DND-41 (cell line): ENCODE results near the gene FOXD4L1.
"Not testable (repeated sequence)": the region's sequence is repeated elsewhere in the genome, so short reads cannot be mapped to it uniquely, and the experiment has no call there.

Experiments
- ATAC-seq: fragments of 200-7000 bp; cut with Tn5 transposase; 3 replicates; pipeline ENCODE4 v1.9.1; 2021; ENCODE audit warnings: low read depth; ENCODE audit not compliant: insufficient read depth
- DNase-seq: peaks from one replicate; pipeline ENCODE4 v3.0.0-alpha.2; 2020
- H2AFZ ChIP-seq: 2 replicates; pipeline ENCODE4 v1.6.0; 2012; ENCODE audit warnings: low read depth, low read length
- H3K27ac ChIP-seq: 2 replicates; pipeline ENCODE4 v1.5.1; 2012; ENCODE audit warnings: low read length, inconsistent platforms
- H3K27me3 ChIP-seq: fragments of 200-600 bp; sonication (generic); 2 replicates; pipeline ENCODE4 v1.6.0; 2012; ENCODE audit warnings: low read length, mild to moderate bottlenecking, inconsistent platforms; ENCODE audit not compliant: insufficient read depth, poor library complexity
- H3K36me3 ChIP-seq: 2 replicates; pipeline ENCODE4 v1.5.1; 2012; ENCODE audit warnings: low read length, inconsistent platforms; ENCODE audit not compliant: insufficient read depth
- H3K4me1 ChIP-seq: 2 replicates; pipeline ENCODE4 v1.5.1; 2012; ENCODE audit warnings: mild to moderate bottlenecking, low read length; ENCODE audit not compliant: insufficient read depth
- H3K4me2 ChIP-seq: 2 replicates; pipeline ENCODE4 v1.6.0; 2012; ENCODE audit warnings: mild to moderate bottlenecking, moderate library complexity, low read length, inconsistent platforms; ENCODE audit not compliant: insufficient read depth
- H3K4me3 ChIP-seq, 2 experiments: fragments of 200-600 bp in 1 of 2; shearing (Covaris generic) in 1 of 2; 2 replicates each; pipeline ENCODE4 v1.5.1; 2012 to 2016; ENCODE audit warnings: inconsistent platforms in 2 of 2, low read length in 2 of 2, mild to moderate bottlenecking in 2 of 2, low read depth in 1 of 2, moderate library complexity in 1 of 2
- H3K79me2 ChIP-seq: 2 replicates; pipeline ENCODE4 v1.6.0; 2012; ENCODE audit warnings: low read length, inconsistent platforms; ENCODE audit not compliant: insufficient read depth
- H3K9ac ChIP-seq: 2 replicates; pipeline ENCODE4 v1.6.0; 2012; ENCODE audit warnings: low read depth, mild to moderate bottlenecking, inconsistent platforms, low read length, moderate library complexity
- H3K9me3 ChIP-seq: 2 replicates; pipeline ENCODE4 v1.5.1; 2012; ENCODE audit warnings: low read length, moderate library complexity, mild to moderate bottlenecking, inconsistent platforms; ENCODE audit not compliant: insufficient read depth, severe bottlenecking
- H4K20me1 ChIP-seq: 2 replicates; pipeline ENCODE4 v1.6.0; 2012; ENCODE audit warnings: low read length; ENCODE audit not compliant: insufficient read depth

Gene FOXD4L1

GRCh38 chr2:113515457-113515856 is 17.0 kb downstream of the FOXD4L1 start:
- not testable (repeated sequence) for H2AFZ ChIP-seq, H4K20me1 ChIP-seq, ATAC-seq, H3K27ac ChIP-seq, H3K36me3 ChIP-seq, H3K9ac ChIP-seq, H3K27me3 ChIP-seq, H3K79me2 ChIP-seq, H3K4me2 ChIP-seq, DNase-seq, H3K4me3 ChIP-seq, H3K9me3 ChIP-seq, H3K4me1 ChIP-seq

- not testable (repeated sequence) for ATAC-seq, H3K79me2 ChIP-seq, H3K27ac ChIP-seq, H3K36me3 ChIP-seq, H4K20me1 ChIP-seq, H3K4me2 ChIP-seq, H2AFZ ChIP-seq, H3K4me1 ChIP-seq, DNase-seq, H3K9me3 ChIP-seq, H3K9ac ChIP-seq, H3K27me3 ChIP-seq, H3K4me3 ChIP-seq
Measured at GRCh38 chr2:113515995-113516394, 17.5 kb downstream of the FOXD4L1 start.

DNA sequence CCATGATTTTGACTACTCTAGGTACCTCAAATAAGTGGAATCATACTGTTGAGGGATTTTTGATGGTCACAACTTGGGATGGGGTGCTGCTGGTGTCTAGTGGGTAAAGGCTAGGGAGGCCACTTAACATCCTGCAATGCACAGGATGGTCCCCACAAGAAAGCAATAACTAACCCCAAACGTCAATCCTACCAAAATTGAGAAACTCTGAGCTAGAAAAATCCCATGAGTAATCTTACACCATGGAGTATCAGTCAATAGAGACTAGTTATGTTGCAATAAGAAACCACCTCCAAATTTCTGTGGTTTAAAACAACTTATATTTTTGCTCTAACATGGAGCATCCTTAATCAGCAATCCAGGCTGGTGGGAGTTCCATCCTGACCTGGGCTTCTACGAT is 18.6 kb downstream of the FOXD4L1 start:
- H3K27me3 ChIP-seq, DNase-seq, H3K4me2 ChIP-seq, H3K4me1 ChIP-seq, H3K79me2 ChIP-seq, H2AFZ ChIP-seq, H3K9ac ChIP-seq, H3K4me3 ChIP-seq, H4K20me1 ChIP-seq, H3K36me3 ChIP-seq, H3K9me3 ChIP-seq, H3K27ac ChIP-seq, ATAC-seq: not testable (repeated sequence)

GRCh38 chr2:113520837-113521236 is 22.4 kb downstream of the FOXD4L1 start:
- H3K4me1 ChIP-seq, H3K27ac ChIP-seq, H3K9me3 ChIP-seq: not testable (repeated sequence)

GRCh38 chr2:113521492-113521891 is 23.0 kb downstream of the FOXD4L1 start:
- not testable (repeated sequence) for H2AFZ ChIP-seq, H3K27ac ChIP-seq

More at GRCh38 chr2:113520837-113521236, 22.4 kb downstream of the FOXD4L1 start:
- not testable (repeated sequence) for H3K4me3 ChIP-seq, H3K9ac ChIP-seq, H3K36me3 ChIP-seq, H3K79me2 ChIP-seq, H3K4me2 ChIP-seq, H2AFZ ChIP-seq, H3K27me3 ChIP-seq, DNase-seq, H4K20me1 ChIP-seq
- peak; percentile 55 for ATAC-seq

DNA sequence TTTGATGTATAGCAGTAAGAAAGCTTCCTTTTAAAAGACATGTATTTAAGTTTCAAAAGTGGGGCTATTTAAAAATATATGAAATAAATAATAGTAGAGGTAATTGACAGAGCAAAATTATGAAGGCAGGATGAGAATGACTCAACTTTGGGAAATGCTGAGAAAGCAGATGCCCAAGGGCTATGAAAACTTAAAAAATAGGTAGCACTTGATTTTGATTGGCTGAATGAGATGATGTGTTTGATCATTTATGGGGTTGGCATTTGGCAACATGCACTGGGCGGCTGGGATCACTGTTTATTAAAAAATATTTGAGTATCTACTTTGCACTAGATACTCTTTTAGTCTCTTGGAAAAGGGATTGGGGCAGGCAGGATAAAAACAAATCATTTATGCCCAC is 26.5 kb downstream of the FOXD4L1 start:
- not testable (repeated sequence) for H3K9me3 ChIP-seq, DNase-seq, H3K4me3 ChIP-seq, H3K9ac ChIP-seq, ATAC-seq, H3K36me3 ChIP-seq, H3K27ac ChIP-seq, H4K20me1 ChIP-seq, H3K4me1 ChIP-seq, H2AFZ ChIP-seq, H3K4me2 ChIP-seq, H3K27me3 ChIP-seq, H3K79me2 ChIP-seq

More at GRCh38 chr2:113521492-113521891, 23.0 kb downstream of the FOXD4L1 start:
- H3K4me2 ChIP-seq, H3K79me2 ChIP-seq, H3K9ac ChIP-seq, ATAC-seq, H3K4me3 ChIP-seq, DNase-seq, H3K4me1 ChIP-seq, H3K36me3 ChIP-seq, H3K27me3 ChIP-seq, H4K20me1 ChIP-seq, H3K9me3 ChIP-seq: not testable (repeated sequence)

- H2AFZ ChIP-seq, H3K4me3 ChIP-seq, H3K79me2 ChIP-seq, H3K4me1 ChIP-seq, H3K27ac ChIP-seq, H3K4me2 ChIP-seq, H3K27me3 ChIP-seq, H3K36me3 ChIP-seq, H3K9me3 ChIP-seq, H4K20me1 ChIP-seq, H3K9ac ChIP-seq: not testable (repeated sequence)
- ATAC-seq (peak; percentile 93), DNase-seq (peak; percentile 9)
Measured at GRCh38 chr2:113527350-113528045, 29.0 kb downstream of the FOXD4L1 start.

DNA sequence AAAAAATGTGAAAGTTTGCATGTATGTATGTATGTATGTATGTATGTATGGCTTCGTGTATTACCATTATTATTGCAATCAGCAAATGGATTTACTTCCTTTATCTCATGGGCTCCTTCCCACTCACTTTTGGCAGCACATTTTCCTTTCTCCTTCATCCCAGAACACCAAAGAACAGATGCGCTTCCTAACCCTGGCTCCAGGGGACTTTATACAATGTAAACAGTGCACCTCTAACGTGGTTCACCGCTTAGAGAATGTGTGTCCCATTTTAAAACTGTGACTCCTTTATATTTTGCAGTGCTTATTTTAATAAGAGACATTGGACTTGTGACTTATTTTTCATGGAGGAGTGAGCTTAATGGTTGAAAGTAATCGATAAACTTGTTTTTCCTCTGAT is 29.7 kb downstream of the FOXD4L1 start:
- DNase-seq, H2AFZ ChIP-seq, H3K36me3 ChIP-seq, ATAC-seq, H3K4me2 ChIP-seq, H3K27ac ChIP-seq, H3K9me3 ChIP-seq, H3K9ac ChIP-seq, H4K20me1 ChIP-seq, H3K4me1 ChIP-seq, H3K79me2 ChIP-seq, H3K27me3 ChIP-seq, H3K4me3 ChIP-seq: not testable (repeated sequence)
